SK-N-SH (cell line): ENCODE measurements around the gene TOR4A. TPM values are rescaled to one million over a fixed set of nuclear protein-coding genes. Genes with fewer than 3 reads are reported as not detected.

Experiments used
- CTCF ChIA-PET: fragments of 300-600, 350-600 bp; formaldehyde crosslinking; extraction: SDS; loops from one replicate; lab custom pipeline; 2021; lab: Yijun Ruan, JAX
- POLR2A ChIA-PET: fragments of 350-600 bp; sonication (Branson Sonifier 250); formaldehyde crosslinking; extraction: SDS; loops from one replicate; lab custom pipeline; 2020; ENCODE audit warnings: antibody characterized with exemption, inconsistent platforms; lab: Yijun Ruan, JAX
- DNase-seq: peaks from one replicate; pipeline ENCODE4 v3.0.0; 2012
- H2AFZ ChIP-seq: fragments of 200-600 bp; sonication (generic); 2 replicates; pipeline ENCODE4 v1.8.1; 2016; ENCODE audit warnings: antibody characterized with exemption, mild to moderate bottlenecking, low read depth
- H3F3A ChIP-seq: fragments of 200-600 bp; sonication (generic); replicated peaks from 2 replicates; pipeline ENCODE3; 2016; ENCODE audit warnings: antibody characterized with exemption, mild to moderate bottlenecking; ENCODE audit not compliant: insufficient read depth
- H3K27ac ChIP-seq, 2 experiments: fragments of 200-500 bp in 1 of 2; fragments of 200-600 bp in 1 of 2; sonication (Bioruptor generic) in 1 of 2; sonication (generic), shearing (Covaris generic) in 1 of 2; 2 replicates each; pipeline versions ENCODE4 v1.5.1 to v1.6.1; 2014 to 2016; ENCODE audit warnings: low read depth in 2 of 2, inconsistent platforms in 1 of 2, low read length in 1 of 2, mild to moderate bottlenecking in 1 of 2, mixed read lengths in 1 of 2
- H3K27me3 ChIP-seq: fragments of 200-600 bp; sonication (generic), shearing (Covaris generic); 2 replicates; pipeline ENCODE4 v1.6.1; 2016; ENCODE audit warnings: mixed run types; ENCODE audit not compliant: insufficient read depth
- H3K36me3 ChIP-seq, 2 experiments: fragments of 200-500 bp in 1 of 2; fragments of 200-600 bp in 1 of 2; sonication (Bioruptor generic) in 1 of 2; sonication (generic) in 1 of 2; replicated peaks in 1 of 2; 2 replicates each; pipeline versions ENCODE3 to v1.5.1; 2014 to 2016; ENCODE audit warnings: low read length in 1 of 2, mild to moderate bottlenecking in 1 of 2; ENCODE audit not compliant: insufficient read depth in 2 of 2, control insufficient read depth in 1 of 2
- H3K4me1 ChIP-seq, 2 experiments: fragments of 200-500 bp in 1 of 2; fragments of 200-600 bp in 1 of 2; sonication (Bioruptor generic) in 1 of 2; sonication (generic), shearing (Covaris generic) in 1 of 2; 2 replicates each; pipeline versions ENCODE4 v1.5.1 to v1.6.1; 2014 to 2016; ENCODE audit warnings: low read depth in 1 of 2, low read length in 1 of 2, mixed run types in 1 of 2; ENCODE audit not compliant: insufficient read depth in 2 of 2, control insufficient read depth in 1 of 2
- H3K4me2 ChIP-seq: fragments of 200-600 bp; sonication (generic), shearing (Covaris generic); 2 replicates; pipeline ENCODE4 v1.6.1; 2017; ENCODE audit warnings: mixed run types
- H3K4me3 ChIP-seq, 2 experiments: fragments of 200-500 bp in 1 of 2; fragments of 200-600 bp in 1 of 2; sonication (Bioruptor generic) in 1 of 2; sonication (generic), shearing (Covaris generic) in 1 of 2; 2 replicates each; pipeline versions ENCODE4 v1.5.1 to v1.8.1; 2014 to 2016; ENCODE audit warnings: low read depth in 2 of 2, inconsistent platforms in 1 of 2, low read length in 1 of 2, mild to moderate bottlenecking in 1 of 2, mixed read lengths in 1 of 2, moderate library complexity in 1 of 2
- H3K79me2 ChIP-seq: fragments of 200-600 bp; sonication (generic); 2 replicates; pipeline ENCODE4 v1.8.1; 2017; ENCODE audit warnings: mild to moderate bottlenecking; ENCODE audit not compliant: insufficient read depth
- H3K9ac ChIP-seq: fragments of 200-600 bp; sonication (generic); 2 replicates; pipeline ENCODE4 v1.6.1; 2017; ENCODE audit warnings: mixed run types
- H3K9me2 ChIP-seq: fragments of 200-600 bp; sonication (generic); 2 replicates; pipeline ENCODE4 v1.6.1; 2017; ENCODE audit warnings: mixed run types
- H3K9me3 ChIP-seq: fragments of 200-600 bp; sonication (generic); 2 replicates; pipeline ENCODE4 v1.6.1; 2017; ENCODE audit warnings: mixed run types, mild to moderate bottlenecking, moderate library complexity
- H4K20me1 ChIP-seq: fragments of 200-600 bp; sonication (generic); 2 replicates; pipeline ENCODE4 v1.6.1; 2017; ENCODE audit warnings: mild to moderate bottlenecking, mixed run types; ENCODE audit not compliant: insufficient read depth
- EP300 ChIP-seq, 2 experiments: IDR thresholded peaks; 2 replicates each; pipeline versions ENCODE4 v1.4.0 to v1.6.1; 2012; ENCODE audit warnings: borderline replicate concordance in 1 of 2, low read depth in 1 of 2, low read length in 1 of 2
- FOSL2 ChIP-seq: IDR thresholded peaks from 2 replicates; pipeline ENCODE4 v1.4.0; 2012; ENCODE audit warnings: low read depth, mild to moderate bottlenecking, moderate library complexity, borderline replicate concordance
- FOXM1 ChIP-seq: IDR thresholded peaks from 2 replicates; pipeline ENCODE4 v1.4.0; 2012; ENCODE audit warnings: low read depth, mild to moderate bottlenecking
- GABPA ChIP-seq: IDR thresholded peaks from 2 replicates; pipeline ENCODE4 v1.4.0; 2012; ENCODE audit warnings: low read depth, mild to moderate bottlenecking
- GATA2 ChIP-seq: sonication (generic); formaldehyde crosslinking; IDR thresholded peaks from 2 replicates; pipeline ENCODE4 v1.5.0; 2020; ENCODE audit warnings: mild to moderate bottlenecking, missing genetic modification reagents
- JUND ChIP-seq: IDR thresholded peaks from 2 replicates; pipeline ENCODE4 v1.4.0; 2012
- MEF2A ChIP-seq: IDR thresholded peaks from 2 replicates; pipeline ENCODE4 v1.4.0; 2012; ENCODE audit warnings: low read depth, borderline replicate concordance
- MXI1 ChIP-seq: IDR thresholded peaks from 2 replicates; pipeline ENCODE4 v1.6.1; 2012; ENCODE audit warnings: mild to moderate bottlenecking, low read depth, low read length, improper control_type of control experiment
- NFIC ChIP-seq: IDR thresholded peaks from 2 replicates; pipeline ENCODE4 v1.4.0; 2012; ENCODE audit warnings: borderline replicate concordance
- RAD21 ChIP-seq: IDR thresholded peaks from 2 replicates; pipeline ENCODE4 v1.6.1; 2012; ENCODE audit warnings: mild to moderate bottlenecking, low read length
- RCOR1 ChIP-seq: fragments of 150-350 bp; IDR thresholded peaks from 2 replicates; pipeline ENCODE4 v1.6.1; 2017; ENCODE audit warnings: antibody characterized with exemption, low read length
- RXRA ChIP-seq: IDR thresholded peaks from 2 replicates; pipeline ENCODE4 v1.4.0; 2012; ENCODE audit warnings: low read depth, mild to moderate bottlenecking, borderline replicate concordance
- SIN3A ChIP-seq: IDR thresholded peaks from 2 replicates; pipeline ENCODE4 v1.6.1; 2012; ENCODE audit warnings: low read depth, mild to moderate bottlenecking, low read length, moderate library complexity, borderline replicate concordance
- TAF1 ChIP-seq: IDR thresholded peaks from 2 replicates; pipeline ENCODE4 v1.6.1; 2012; ENCODE audit warnings: low read depth, mild to moderate bottlenecking, low read length, moderate library complexity, borderline replicate concordance
- TEAD4 ChIP-seq: IDR thresholded peaks from 2 replicates; pipeline ENCODE4 v1.4.0; 2012; ENCODE audit warnings: mild to moderate bottlenecking, borderline replicate concordance; ENCODE audit not compliant: insufficient read depth
- YY1 ChIP-seq: IDR thresholded peaks from 2 replicates; pipeline ENCODE4 v1.4.0; 2012; ENCODE audit warnings: low read depth, mild to moderate bottlenecking
- WGBS: methylation state at CpG from one replicate; pipeline ENCODE4 v1.1.6; 2017; ENCODE audit warnings: low lambda C conversion rate; 5-methylcytosine and 5-hydroxymethylcytosine counted together
- polyA plus RNA-seq, 3 experiments: library from polyadenylated mRNA; depleted of rRNA; stranded (reverse); fragments of >200 nt; gene quantifications; 2 replicates each; pipeline ENCODE4 v1.2.3, GENCODE V29; 2012
- TF ChIP-seq, protein P1 (sequence below): IDR thresholded peaks from 2 replicates; pipeline ENCODE4; 2012
- TF ChIP-seq, protein P2 (sequence below): IDR thresholded peaks from 2 replicates; pipeline ENCODE4 v1.4.0; 2012; ENCODE audit warnings: low read depth, borderline replicate concordance
- TF ChIP-seq, protein P3 (sequence below): fragments of 200-600 bp; sonication (generic); IDR thresholded peaks from 2 replicates; pipeline ENCODE4 v1.6.1; 2017; ENCODE audit warnings: antibody characterized with exemption, mild to moderate bottlenecking, moderate library complexity

Gene TOR4A
- polyA plus RNA-seq, 1 of the 3 experiments (the other 2 are of a cell fraction), result 0.81 TPM

DNA sequence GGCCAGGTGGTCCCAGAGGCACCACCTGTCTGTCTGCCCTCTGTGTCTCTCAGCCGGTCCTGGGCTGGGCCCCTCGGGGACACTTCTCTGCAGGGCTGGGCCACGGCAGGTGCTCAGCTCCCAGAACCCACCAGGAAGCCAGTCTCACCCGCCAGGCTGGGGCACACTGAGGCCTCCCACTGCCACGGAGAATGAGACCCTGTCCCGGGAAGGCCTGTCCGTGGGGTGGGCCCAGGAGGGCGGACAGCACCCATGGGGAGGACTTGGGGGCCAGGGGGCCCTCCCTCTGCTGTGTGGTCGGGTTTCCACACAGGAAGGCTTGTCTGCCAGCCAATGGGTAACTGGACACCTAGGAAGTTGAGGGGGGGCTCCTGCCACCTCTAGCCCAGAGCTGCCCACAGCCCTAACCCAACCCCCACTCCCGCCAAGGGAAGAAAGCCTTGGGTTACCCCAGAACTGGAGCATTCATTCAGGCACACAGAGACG is 40.5 kb upstream of the TOR4A start:
- TF ChIP-seq RCOR1 (no peak), GATA2 (CRISPR knock-in tag) (no peak), FOXM1 (no peak), FOSL2 (no peak), TEAD4 (no peak), JUND (no peak), MXI1 (no peak), GABPA (no peak), MEF2A (no peak), TAF1 (no peak), RAD21 (no peak), YY1 (no peak), SIN3A (no peak), RXRA (no peak), EP300 (IDR thresholded peaks at IDR 0.05; ENCODE audit: borderline replicate concordance in 1 of 2, low read depth in 1 of 2, low read length in 1 of 2) (no peak), NFIC (no peak)
- TF ChIP-seq, protein P1, sequence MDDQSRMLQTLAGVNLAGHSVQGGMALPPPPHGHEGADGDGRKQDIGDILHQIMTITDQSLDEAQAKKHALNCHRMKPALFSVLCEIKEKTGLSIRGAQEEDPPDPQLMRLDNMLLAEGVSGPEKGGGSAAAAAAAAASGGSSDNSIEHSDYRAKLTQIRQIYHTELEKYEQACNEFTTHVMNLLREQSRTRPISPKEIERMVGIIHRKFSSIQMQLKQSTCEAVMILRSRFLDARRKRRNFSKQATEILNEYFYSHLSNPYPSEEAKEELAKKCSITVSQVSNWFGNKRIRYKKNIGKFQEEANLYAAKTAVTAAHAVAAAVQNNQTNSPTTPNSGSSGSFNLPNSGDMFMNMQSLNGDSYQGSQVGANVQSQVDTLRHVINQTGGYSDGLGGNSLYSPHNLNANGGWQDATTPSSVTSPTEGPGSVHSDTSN, result no peak
- TF ChIP-seq, protein P2, sequence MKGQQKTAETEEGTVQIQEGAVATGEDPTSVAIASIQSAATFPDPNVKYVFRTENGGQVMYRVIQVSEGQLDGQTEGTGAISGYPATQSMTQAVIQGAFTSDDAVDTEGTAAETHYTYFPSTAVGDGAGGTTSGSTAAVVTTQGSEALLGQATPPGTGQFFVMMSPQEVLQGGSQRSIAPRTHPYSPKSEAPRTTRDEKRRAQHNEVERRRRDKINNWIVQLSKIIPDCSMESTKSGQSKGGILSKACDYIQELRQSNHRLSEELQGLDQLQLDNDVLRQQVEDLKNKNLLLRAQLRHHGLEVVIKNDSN, result no peak
- TF ChIP-seq, protein P3, sequence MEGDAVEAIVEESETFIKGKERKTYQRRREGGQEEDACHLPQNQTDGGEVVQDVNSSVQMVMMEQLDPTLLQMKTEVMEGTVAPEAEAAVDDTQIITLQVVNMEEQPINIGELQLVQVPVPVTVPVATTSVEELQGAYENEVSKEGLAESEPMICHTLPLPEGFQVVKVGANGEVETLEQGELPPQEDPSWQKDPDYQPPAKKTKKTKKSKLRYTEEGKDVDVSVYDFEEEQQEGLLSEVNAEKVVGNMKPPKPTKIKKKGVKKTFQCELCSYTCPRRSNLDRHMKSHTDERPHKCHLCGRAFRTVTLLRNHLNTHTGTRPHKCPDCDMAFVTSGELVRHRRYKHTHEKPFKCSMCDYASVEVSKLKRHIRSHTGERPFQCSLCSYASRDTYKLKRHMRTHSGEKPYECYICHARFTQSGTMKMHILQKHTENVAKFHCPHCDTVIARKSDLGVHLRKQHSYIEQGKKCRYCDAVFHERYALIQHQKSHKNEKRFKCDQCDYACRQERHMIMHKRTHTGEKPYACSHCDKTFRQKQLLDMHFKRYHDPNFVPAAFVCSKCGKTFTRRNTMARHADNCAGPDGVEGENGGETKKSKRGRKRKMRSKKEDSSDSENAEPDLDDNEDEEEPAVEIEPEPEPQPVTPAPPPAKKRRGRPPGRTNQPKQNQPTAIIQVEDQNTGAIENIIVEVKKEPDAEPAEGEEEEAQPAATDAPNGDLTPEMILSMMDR, result no peak
- DNase-seq, result no peak
- Histone ChIP-seq H3K27ac (no peak overlapping the region; a peak in 1 of 4 replicates), H3K36me3 (peaks cover 0 to 4% of the 10 kb centered on the region in 2 experiments), H4K20me1 (peaks cover 5% of the 10 kb centered on the region), H3K9me2 (no peaks in the 10 kb centered on the region), H3K9me3 (no peaks in the 10 kb centered on the region), H3K4me3 (no peak overlapping the region), H3K27me3 (no peaks in the 10 kb centered on the region), H3K4me2 (no peak overlapping the region), H3K4me1 (peaks cover 9 to 23% of the 10 kb centered on the region in 2 experiments; a peak in 2 of 4 replicates), H3F3A (peaks cover 9% of the 10 kb centered on the region), H3K79me2 (peaks cover 32% of the 10 kb centered on the region), H2AFZ (no peak overlapping the region), H3K9ac (no peak overlapping the region)
- POLR2A ChIA-PET, result interaction anchor here (0.7 to 1.3 kb wide), 7 partner anchors 17 to 186 kb away, joined by 3 to 4 read pairs (median 3); partner anchors contain the start of genes EXD3, NDOR1, NOXA1 and TMEM203
- WGBS, result 68% methylated on average over 5 of the region's 11 CpGs
- CTCF ChIA-PET, result interaction anchor here (0.6 to 4.5 kb wide), 61 partner anchors 11 to 427 kb away, joined by 3 to 95 read pairs (median 4); partner anchors contain the start of genes ANAPC2, CYSRT1, DPP7 and GRIN1
